Tibial nerve (tissue), 4 donors: ENCODE measurements around the gene APOBEC3H.
"Not testable (repeated sequence)": the region's sequence is repeated elsewhere in the genome, so short reads cannot be mapped to it uniquely, and the experiment has no call there.

ENCODE experiments used
- CTCF ChIP-seq, 5 experiments: fragments of 200-600 bp in 3 of 5; fragments of 450-650 bp in 2 of 5; sonication (generic) in 3 of 5; IDR thresholded peaks; one replicate each; pipeline ENCODE4 v1.5.1; 2016 to 2019; ENCODE audit warnings: antibody characterized with exemption in 5 of 5, mild to moderate bottlenecking in 3 of 5, moderate library complexity in 2 of 5
- EP300 ChIP-seq, 2 donors: sonication (generic); formaldehyde crosslinking; IDR thresholded peaks; one replicate each; pipeline ENCODE4 v1.6.1; 2017; ENCODE audit warnings: antibody characterized with exemption in 2 of 2, mild to moderate bottlenecking in 1 of 2
- POLR2A ChIP-seq, 2 donors: fragments of 450-650 bp; IDR thresholded peaks; one replicate each; pipeline ENCODE4 v1.6.1; 2017; ENCODE audit warnings: antibody characterized with exemption in 2 of 2, mild to moderate bottlenecking in 2 of 2, moderate library complexity in 2 of 2

GRCh38 chr22:39076155-39077025 is 20.7 kb upstream of the APOBEC3H start:
- not testable (repeated sequence) for TF ChIP-seq CTCF, EP300, POLR2A (IDR thresholded peaks at IDR 0.05)
